PFSK-1 (cell line): ENCODE data around the gene CAPN5.

ENCODE experiments used
- FOXP2 ChIP-seq: optimal IDR thresholded peaks from 2 replicates; pipeline ENCODE3; 2011; ENCODE audit warnings: borderline replicate concordance, control low read depth, inconsistent platforms; ENCODE audit not compliant: insufficient read depth; ENCODE audit errors: extremely low read length, extremely low read depth
- POLR2AphosphoS5 ChIP-seq: IDR thresholded peaks from 2 replicates; pipeline ENCODE4 v1.6.1; 2012; ENCODE audit warnings: low read depth, mild to moderate bottlenecking, control low read depth, low read length, moderate library complexity
- REST ChIP-seq, 2 experiments: IDR thresholded peaks; 2 replicates each; pipeline versions ENCODE4 v1.6.1 to v1.8.0; 2011 to 2012; ENCODE audit warnings: low read depth in 2 of 2, low read length in 2 of 2, control low read depth in 1 of 2, inconsistent platforms in 1 of 2, mild to moderate bottlenecking in 1 of 2, moderate library complexity in 1 of 2; ENCODE audit not compliant: insufficient read depth in 1 of 2
- SIN3A ChIP-seq: IDR thresholded peaks from 2 replicates; pipeline ENCODE4 v1.6.1; 2012; ENCODE audit warnings: mild to moderate bottlenecking, low read length, moderate library complexity, borderline replicate concordance; ENCODE audit not compliant: insufficient read depth
- TAF1 ChIP-seq: IDR thresholded peaks from 2 replicates; pipeline ENCODE4 v1.6.1; 2012; ENCODE audit warnings: low read length, control low read depth, borderline replicate concordance; ENCODE audit not compliant: insufficient read depth

Gene CAPN5

GRCh38 chr11:77030834-77031414 is 35.8 kb upstream of the CAPN5 start:
- TF ChIP-seq FOXP2 = no peak
- no peak for TF ChIP-seq REST (IDR thresholded peaks at IDR 0.05; ENCODE audit: insufficient read depth in 1 of 2, low read depth in 2 of 2, low read length in 2 of 2)
- no peak for TF ChIP-seq TAF1
- no peak for TF ChIP-seq SIN3A
- no peak for TF ChIP-seq POLR2AphosphoS5

- TF ChIP-seq TAF1 = no peak
- no peak for TF ChIP-seq FOXP2
- TF ChIP-seq POLR2AphosphoS5 = no peak
- no peak for TF ChIP-seq SIN3A
- no peak for TF ChIP-seq REST (IDR thresholded peaks at IDR 0.05; ENCODE audit: insufficient read depth in 1 of 2, low read depth in 2 of 2, low read length in 2 of 2)
These were observed 35.2 kb upstream of the CAPN5 start for GRCh38 chr11:77031599-77031998.

- TF ChIP-seq TAF1 (no peak), POLR2AphosphoS5 (no peak)
These were observed 31.7 kb upstream of the CAPN5 start for GRCh38 chr11:77035039-77035438.

- no peak for TF ChIP-seq POLR2AphosphoS5
- TF ChIP-seq SIN3A = no peak
- TF ChIP-seq TAF1 = no peak
- TF ChIP-seq REST (IDR thresholded peaks at IDR 0.05; ENCODE audit: insufficient read depth in 1 of 2, low read depth in 2 of 2, low read length in 2 of 2) = no peak
- no peak for TF ChIP-seq FOXP2
These were observed 31.2 kb upstream of the CAPN5 start for GRCh38 chr11:77035580-77035979.

- no peak for TF ChIP-seq FOXP2
- no peak for TF ChIP-seq REST (IDR thresholded peaks at IDR 0.05; ENCODE audit: insufficient read depth in 1 of 2, low read depth in 2 of 2, low read length in 2 of 2)
- no peak for TF ChIP-seq SIN3A
- TF ChIP-seq TAF1 = no peak
- no peak for TF ChIP-seq POLR2AphosphoS5
These were observed 30.4 kb upstream of the CAPN5 start for GRCh38 chr11:77036398-77036797.
